Measurements from ENCODE around the gene SERPIND1.

DNA sequence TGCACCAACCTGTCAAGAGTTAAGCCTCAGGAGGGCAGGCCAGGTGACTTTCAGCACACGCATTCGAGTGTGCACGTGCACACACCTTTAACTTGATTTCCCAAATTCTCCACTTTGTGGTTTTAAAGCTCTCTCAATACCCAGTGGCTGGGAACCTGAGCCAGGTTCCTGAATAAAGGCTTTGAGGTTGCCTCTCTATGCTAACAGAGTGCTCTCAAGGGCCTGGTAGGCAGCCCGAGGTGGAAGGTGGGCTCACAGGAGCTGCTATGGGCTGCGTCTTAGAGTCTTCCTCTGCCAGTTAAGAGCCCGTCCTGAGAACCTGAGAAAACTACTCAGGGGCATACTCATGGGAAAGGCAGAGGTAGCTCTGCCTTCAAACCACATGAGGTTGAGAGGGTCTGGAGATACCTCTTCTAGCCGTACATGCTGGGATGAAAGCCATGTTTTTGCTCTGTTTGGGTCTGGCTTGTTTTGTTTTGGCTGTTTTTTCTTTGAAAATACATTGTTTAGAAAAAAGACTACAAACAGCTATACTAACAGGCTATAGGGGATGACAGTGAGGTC lies 11.6 kb upstream of the SERPIND1 start:
- TF ChIP-seq, protein P1, sequence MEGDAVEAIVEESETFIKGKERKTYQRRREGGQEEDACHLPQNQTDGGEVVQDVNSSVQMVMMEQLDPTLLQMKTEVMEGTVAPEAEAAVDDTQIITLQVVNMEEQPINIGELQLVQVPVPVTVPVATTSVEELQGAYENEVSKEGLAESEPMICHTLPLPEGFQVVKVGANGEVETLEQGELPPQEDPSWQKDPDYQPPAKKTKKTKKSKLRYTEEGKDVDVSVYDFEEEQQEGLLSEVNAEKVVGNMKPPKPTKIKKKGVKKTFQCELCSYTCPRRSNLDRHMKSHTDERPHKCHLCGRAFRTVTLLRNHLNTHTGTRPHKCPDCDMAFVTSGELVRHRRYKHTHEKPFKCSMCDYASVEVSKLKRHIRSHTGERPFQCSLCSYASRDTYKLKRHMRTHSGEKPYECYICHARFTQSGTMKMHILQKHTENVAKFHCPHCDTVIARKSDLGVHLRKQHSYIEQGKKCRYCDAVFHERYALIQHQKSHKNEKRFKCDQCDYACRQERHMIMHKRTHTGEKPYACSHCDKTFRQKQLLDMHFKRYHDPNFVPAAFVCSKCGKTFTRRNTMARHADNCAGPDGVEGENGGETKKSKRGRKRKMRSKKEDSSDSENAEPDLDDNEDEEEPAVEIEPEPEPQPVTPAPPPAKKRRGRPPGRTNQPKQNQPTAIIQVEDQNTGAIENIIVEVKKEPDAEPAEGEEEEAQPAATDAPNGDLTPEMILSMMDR (IDR thresholded peaks at IDR 0.05): no peak
- TF ChIP-seq POLR2A (IDR thresholded peaks at IDR 0.05): no peak
